GM12801 (cell line): ENCODE data around the gene VSX1.

Source experiments
- TF ChIP-seq, protein P1 (sequence below): IDR thresholded peaks from one replicate; pipeline ENCODE4 v1.5.1; 2011; ENCODE audit warnings: control low read depth; ENCODE audit not compliant: insufficient read length; ENCODE audit errors: extremely low read depth

VSX1 gene

GRCh38 chr20:25079171-25079570 lies 2.8 kb downstream of the VSX1 start:
- TF ChIP-seq, protein P1, sequence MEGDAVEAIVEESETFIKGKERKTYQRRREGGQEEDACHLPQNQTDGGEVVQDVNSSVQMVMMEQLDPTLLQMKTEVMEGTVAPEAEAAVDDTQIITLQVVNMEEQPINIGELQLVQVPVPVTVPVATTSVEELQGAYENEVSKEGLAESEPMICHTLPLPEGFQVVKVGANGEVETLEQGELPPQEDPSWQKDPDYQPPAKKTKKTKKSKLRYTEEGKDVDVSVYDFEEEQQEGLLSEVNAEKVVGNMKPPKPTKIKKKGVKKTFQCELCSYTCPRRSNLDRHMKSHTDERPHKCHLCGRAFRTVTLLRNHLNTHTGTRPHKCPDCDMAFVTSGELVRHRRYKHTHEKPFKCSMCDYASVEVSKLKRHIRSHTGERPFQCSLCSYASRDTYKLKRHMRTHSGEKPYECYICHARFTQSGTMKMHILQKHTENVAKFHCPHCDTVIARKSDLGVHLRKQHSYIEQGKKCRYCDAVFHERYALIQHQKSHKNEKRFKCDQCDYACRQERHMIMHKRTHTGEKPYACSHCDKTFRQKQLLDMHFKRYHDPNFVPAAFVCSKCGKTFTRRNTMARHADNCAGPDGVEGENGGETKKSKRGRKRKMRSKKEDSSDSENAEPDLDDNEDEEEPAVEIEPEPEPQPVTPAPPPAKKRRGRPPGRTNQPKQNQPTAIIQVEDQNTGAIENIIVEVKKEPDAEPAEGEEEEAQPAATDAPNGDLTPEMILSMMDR: no peak

- TF ChIP-seq, protein P1: no peak
Observed at GRCh38 chr20:25078662-25079061, 3.3 kb downstream of the VSX1 start.

GRCh38 chr20:25077610-25078169 lies 4.3 kb downstream of the VSX1 start:
- TF ChIP-seq, protein P1: no peak

GRCh38 chr20:25076731-25077609 lies 5.0 kb downstream of the VSX1 start:
- TF ChIP-seq, protein P1: no peak

- TF ChIP-seq, protein P1: no peak
Observed at GRCh38 chr20:25076201-25076600, 5.7 kb downstream of the VSX1 start.

GRCh38 chr20:25073544-25073943 lies 8.4 kb downstream of the VSX1 start:
- TF ChIP-seq, protein P1: no peak

DNA sequence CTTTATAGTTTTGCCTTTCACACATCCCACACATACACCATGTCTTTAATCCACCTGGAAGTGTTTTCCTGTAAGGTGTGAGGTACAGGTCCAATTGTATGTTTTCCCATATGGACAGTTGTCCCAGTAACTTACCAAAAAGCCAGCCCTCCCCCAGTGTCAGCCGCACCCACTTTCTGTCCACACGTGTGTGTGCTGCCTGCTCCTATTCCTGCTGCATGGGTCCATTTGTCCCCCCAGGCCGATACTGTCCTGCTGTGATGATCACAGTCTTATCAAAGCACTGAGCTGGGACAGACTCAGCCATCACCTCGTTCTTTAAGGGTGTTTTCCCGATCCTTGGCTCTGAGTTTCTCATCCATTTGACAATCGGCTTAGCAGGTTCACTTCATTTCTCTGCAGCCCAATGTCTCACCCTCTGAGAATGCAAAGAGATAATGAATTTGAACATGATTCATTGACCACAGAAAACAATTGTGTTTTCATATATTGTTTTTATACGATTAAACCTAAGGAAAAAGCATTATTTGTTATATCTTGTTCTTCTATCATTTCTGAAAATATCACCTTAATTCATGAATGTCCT lies 9.6 kb downstream of the VSX1 start:
- TF ChIP-seq, protein P1: no peak
